K562 (cell line): ENCODE data around the gene SCRN1. TPM values are rescaled to one million over a fixed set of nuclear protein-coding genes. Genes with fewer than 3 reads are reported as not detected.

Experiments
- BRD9 ChIP-seq: fragments of 450-650 bp; IDR thresholded peaks from 2 replicates; pipeline ENCODE4 v1.6.1; 2018; ENCODE audit warnings: low read depth; ENCODE audit not compliant: partially characterized antibody
- CBX3 ChIP-seq, 2 experiments: IDR thresholded peaks; 1 replicate in 1 of 2; 2 replicates in 1 of 2; pipeline ENCODE4 v1.6.1; 2012; ENCODE audit warnings: inconsistent platforms in 2 of 2, low read length in 2 of 2, borderline replicate concordance in 1 of 2, control low read depth in 1 of 2
- CC2D1A ChIP-seq: fragments of 450-650 bp; IDR thresholded peaks from 2 replicates; pipeline ENCODE4 v1.6.1; 2017; ENCODE audit warnings: mild to moderate bottlenecking
- CREB5 ChIP-seq: fragments of 250-450 bp; sonication (Bioruptor Pico); IDR thresholded peaks from 2 replicates; pipeline ENCODE4 v1.5.0; 2020; ENCODE audit warnings: mild to moderate bottlenecking
- GTF2A2 ChIP-seq: IDR thresholded peaks from 2 replicates; pipeline ENCODE4 v1.6.1; 2016; ENCODE audit warnings: mild to moderate bottlenecking, missing genetic modification characterization, missing compliant biosample characterization
- XRCC3 ChIP-seq: fragments of 450-650 bp; IDR thresholded peaks from 2 replicates; pipeline ENCODE4 v1.6.1; 2017; ENCODE audit warnings: mild to moderate bottlenecking, moderate library complexity
- YY1 ChIP-seq, 3 experiments: IDR thresholded peaks; 2 replicates each; pipeline ENCODE4 v1.6.1; 2011; ENCODE audit warnings: low read length in 2 of 3, mild to moderate bottlenecking in 2 of 3, moderate library complexity in 2 of 3, borderline replicate concordance in 1 of 3, control low read depth in 1 of 3, low read depth in 1 of 3; ENCODE audit not compliant: insufficient read depth in 3 of 3, insufficient replicate concordance in 2 of 3, control insufficient read depth in 1 of 3, insufficient read length in 1 of 3; ENCODE audit errors: extremely low read depth in 1 of 3
- ZBTB17 ChIP-seq: fragments of 450-650 bp; formaldehyde crosslinking; IDR thresholded peaks from 2 replicates; pipeline ENCODE4 v1.4.0; 2020; ENCODE audit warnings: mild to moderate bottlenecking
- ZBTB33 ChIP-seq: sonication (generic); formaldehyde crosslinking; IDR thresholded peaks from 2 replicates; pipeline ENCODE4 v1.8.1; 2023; ENCODE audit warnings: mild to moderate bottlenecking, missing genetic modification reagents
- ZBTB40 ChIP-seq, 2 experiments: fragments of 450-650 bp in 1 of 2; sonication (generic) in 1 of 2; formaldehyde crosslinking in 1 of 2; IDR thresholded peaks; 2 replicates each; pipeline versions ENCODE4 v1.7.1 to v1.9.0; 2016 to 2022; ENCODE audit warnings: inconsistent platforms in 1 of 2, mild to moderate bottlenecking in 1 of 2, missing genetic modification reagents in 1 of 2
- ZEB2 ChIP-seq: fragments of 450-650 bp; IDR thresholded peaks from 2 replicates; pipeline ENCODE4 v1.6.1; 2016
- ZFP36 ChIP-seq: fragments of 150-350 bp; IDR thresholded peaks from 2 replicates; pipeline ENCODE4 v1.6.1; 2018; ENCODE audit warnings: low read length, low read depth; ENCODE audit not compliant: partially characterized antibody
- ZNF584 ChIP-seq: fragments of 200-800 bp; sonication (Bioruptor generic); IDR thresholded peaks from 2 replicates; pipeline ENCODE4 v1.6.1; 2016; ENCODE audit warnings: low read depth, mild to moderate bottlenecking, missing genetic modification characterization, missing compliant biosample characterization
- polyA plus RNA-seq, 8 experiments: library from polyadenylated mRNA; depleted of rRNA in 4 of 8; stranded (reverse) in 5 of 8; unstranded in 3 of 8; fragments of >200 nt; fragmentation: Nextera tagmentation in 2 of 8; fragmentation: Illumina TruSeq in 1 of 8; extraction: Ambion mirVana in 2 of 8; extraction: Trizol in 1 of 8; gene quantifications; 2 replicates each; pipeline versions ENCODE4 v1.2.1 to v1.2.3, GENCODE V29; 2011 to 2014; ENCODE audit warnings: inconsistent platforms in 1 of 8, missing spikeins in 1 of 8
- total RNA-seq, 7 experiments: library from RNA; depleted of rRNA in 6 of 7; stranded (reverse); fragments of >200 nt in 6 of 7; fragmentation: Illumina TruSeq in 2 of 7; extraction: Trizol in 2 of 7; gene quantifications; 2 replicates each; pipeline versions ENCODE4 v1.2.1 to v1.2.3, GENCODE V29; 2011 to 2021; ENCODE audit warnings: low replicate concordance in 1 of 7

The SCRN1 gene
- total and polyA plus RNA-seq, 9 of the 15 experiments (the other 6 are each of a cell fraction or from before 2014, with no cell fraction given): 0.13 to 1.4 (median 0.20) TPM

GRCh38 chr7:30023524-30023923, 33.9 kb upstream of the SCRN1 start (continued):
- TF ChIP-seq ZBTB33 (CRISPR knock-in tag) (peak; percentile 98), ZFP36 (peak; percentile 28), YY1 (IDR thresholded peaks at IDR 0.05; ENCODE audit: borderline replicate concordance in 1 of 3, control insufficient read depth in 1 of 3, extremely low read depth in 1 of 3, insufficient read depth in 3 of 3, insufficient read length in 1 of 3, insufficient replicate concordance in 2 of 3, low read depth in 1 of 3, low read length in 2 of 3) (peak in 1 of 3 experiments; percentile 38), GTF2A2 (tag) (no peak), BRD9 (no peak), XRCC3 (no peak), ZEB2 (no peak), ZBTB40 (IDR thresholded peaks at IDR 0.05) (no peak), ZBTB40 (CRISPR knock-in tag; IDR thresholded peaks at IDR 0.05) (no peak), ZBTB17 (CRISPR knock-in tag) (no peak), CBX3 (IDR thresholded peaks at IDR 0.05; ENCODE audit: borderline replicate concordance in 1 of 2, low read length in 2 of 2) (peak in 1 of 2 experiments; percentile 75; a peak in 1 of 3 replicates), CC2D1A (peak; percentile 49; the same call in 1 of the 2 replicates), ZNF584 (no peak), CREB5 (CRISPR knock-in tag) (no peak)
